NB4 (cell line): ENCODE results near the gene E2F3.

Experiments used
- POLR2A ChIP-seq: IDR thresholded peaks from 2 replicates; pipeline ENCODE4 v1.6.1; 2011; ENCODE audit warnings: mild to moderate bottlenecking; ENCODE audit not compliant: insufficient read length; ENCODE audit errors: extremely low read depth
- TF ChIP-seq, protein P1 (sequence below): IDR thresholded peaks from one replicate; pipeline ENCODE4 v1.5.1; 2012; ENCODE audit warnings: low read depth, low read length
- TF ChIP-seq, protein P2 (sequence below): IDR thresholded peaks from 2 replicates; pipeline ENCODE4 v1.6.1; 2011; ENCODE audit warnings: low read depth, low read length

- no peak for TF ChIP-seq POLR2A
- TF ChIP-seq, protein P1, sequence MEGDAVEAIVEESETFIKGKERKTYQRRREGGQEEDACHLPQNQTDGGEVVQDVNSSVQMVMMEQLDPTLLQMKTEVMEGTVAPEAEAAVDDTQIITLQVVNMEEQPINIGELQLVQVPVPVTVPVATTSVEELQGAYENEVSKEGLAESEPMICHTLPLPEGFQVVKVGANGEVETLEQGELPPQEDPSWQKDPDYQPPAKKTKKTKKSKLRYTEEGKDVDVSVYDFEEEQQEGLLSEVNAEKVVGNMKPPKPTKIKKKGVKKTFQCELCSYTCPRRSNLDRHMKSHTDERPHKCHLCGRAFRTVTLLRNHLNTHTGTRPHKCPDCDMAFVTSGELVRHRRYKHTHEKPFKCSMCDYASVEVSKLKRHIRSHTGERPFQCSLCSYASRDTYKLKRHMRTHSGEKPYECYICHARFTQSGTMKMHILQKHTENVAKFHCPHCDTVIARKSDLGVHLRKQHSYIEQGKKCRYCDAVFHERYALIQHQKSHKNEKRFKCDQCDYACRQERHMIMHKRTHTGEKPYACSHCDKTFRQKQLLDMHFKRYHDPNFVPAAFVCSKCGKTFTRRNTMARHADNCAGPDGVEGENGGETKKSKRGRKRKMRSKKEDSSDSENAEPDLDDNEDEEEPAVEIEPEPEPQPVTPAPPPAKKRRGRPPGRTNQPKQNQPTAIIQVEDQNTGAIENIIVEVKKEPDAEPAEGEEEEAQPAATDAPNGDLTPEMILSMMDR = no peak
- TF ChIP-seq, protein P2, sequence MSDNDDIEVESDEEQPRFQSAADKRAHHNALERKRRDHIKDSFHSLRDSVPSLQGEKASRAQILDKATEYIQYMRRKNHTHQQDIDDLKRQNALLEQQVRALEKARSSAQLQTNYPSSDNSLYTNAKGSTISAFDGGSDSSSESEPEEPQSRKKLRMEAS = no peak
These were observed 2.2 kb upstream of the E2F3 start for GRCh38 chr6:20399518-20399917.
